Globus pallidus (tissue), 1 donor: ENCODE results near the gene TAS2R40.
A peak's percentile ranks its signal among the peaks of the same experiment; 100 is the strongest.

Experiments
- DNase-seq: peaks from one replicate; pipeline ENCODE4 v3.0.0-alpha.2; 2015; ENCODE audit warnings: low spot score

TAS2R40 gene

DNA sequence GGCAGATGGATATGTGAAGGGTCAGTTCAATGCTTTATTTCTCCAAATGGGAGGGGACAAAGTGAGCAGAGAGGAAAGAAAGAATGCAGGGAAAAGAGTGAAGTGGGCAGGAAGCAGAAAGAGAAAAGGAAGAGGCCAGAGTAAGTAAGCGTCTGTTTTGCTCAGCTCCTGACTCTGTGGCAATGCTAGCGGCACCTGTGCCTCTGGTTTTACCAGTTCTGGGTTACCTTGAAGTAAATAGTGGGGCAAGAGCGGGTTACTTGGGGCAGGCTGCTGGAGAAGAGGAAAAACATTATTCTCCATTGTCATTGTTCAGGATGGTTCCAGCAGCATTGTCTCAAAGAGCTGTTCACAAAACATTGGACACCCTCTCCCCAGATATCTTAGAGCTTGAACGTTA, 1.9 kb downstream of the TAS2R40 start:
- no peak for DNase-seq

DNA sequence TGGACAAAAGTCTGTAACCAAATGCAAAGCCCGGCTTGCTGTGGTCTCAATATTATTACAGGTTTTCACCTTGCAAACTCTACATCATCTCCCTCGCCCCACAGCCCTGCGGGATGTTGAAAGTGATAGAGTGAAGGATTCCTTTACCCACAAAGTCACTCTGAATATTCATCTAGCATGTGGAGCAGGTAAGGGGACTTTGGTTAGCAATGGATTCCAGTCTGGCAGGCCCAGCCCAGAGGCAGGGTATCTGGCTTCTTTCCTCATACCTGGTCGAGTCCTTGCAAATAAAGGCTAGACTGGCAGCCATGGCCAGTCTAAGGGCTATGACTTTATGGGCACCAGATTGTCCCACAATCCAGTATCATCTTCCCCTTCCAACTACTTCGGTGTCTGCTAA, 3.2 kb downstream of the TAS2R40 start:
- no peak for DNase-seq

DNA sequence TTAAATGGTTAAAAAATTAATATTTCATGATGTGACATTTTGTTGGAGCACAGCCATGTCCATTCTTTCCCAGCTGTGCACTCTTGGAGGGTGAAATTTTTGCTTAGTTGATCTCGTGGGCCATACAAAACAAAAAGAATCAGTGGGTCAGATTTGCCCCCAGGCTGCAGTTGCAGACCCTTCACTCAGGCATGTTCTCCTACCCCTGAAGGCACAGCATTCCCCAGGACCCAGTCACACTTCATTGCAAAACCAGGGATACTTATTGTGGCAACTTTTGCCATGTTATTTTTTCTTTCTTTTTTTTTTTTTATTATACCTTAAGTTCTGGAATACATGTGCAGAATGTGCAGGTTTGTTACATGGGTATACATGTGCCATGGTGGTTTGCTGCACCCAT, 6.0 kb downstream of the TAS2R40 start:
- no peak for DNase-seq

DNA sequence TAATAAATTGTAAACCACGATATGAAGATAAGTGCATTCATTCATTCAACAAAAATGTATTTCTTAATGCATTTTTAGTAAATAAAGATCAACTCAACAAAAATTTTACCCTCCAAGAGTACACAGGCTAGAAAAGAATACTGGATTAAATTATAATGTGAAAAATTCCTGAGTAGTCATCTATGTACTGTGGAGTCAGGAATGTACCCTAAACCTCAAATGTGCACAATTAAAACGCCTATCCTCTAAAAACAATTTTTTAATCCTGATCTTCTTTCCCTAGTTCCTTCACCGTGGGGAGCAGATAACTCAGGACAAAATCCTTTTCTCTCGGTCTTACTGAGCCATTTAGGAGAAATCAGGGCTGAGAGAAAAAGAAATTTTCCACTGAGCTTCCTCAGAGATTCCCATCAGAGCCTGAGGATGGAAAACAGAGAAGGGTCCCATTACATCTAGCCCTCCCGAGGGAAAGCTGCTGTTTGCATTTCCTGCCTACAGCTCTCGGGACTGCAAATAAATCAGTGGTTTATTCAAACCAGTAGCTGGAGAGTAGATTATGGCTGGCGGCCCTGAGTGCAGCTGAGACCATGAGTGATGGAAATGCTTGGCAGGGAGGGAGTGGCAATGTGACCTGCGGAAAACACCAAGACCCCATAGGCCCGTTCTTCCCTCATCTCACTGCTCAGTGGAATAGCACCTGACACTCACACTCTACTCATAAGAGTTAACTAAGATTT, 7.4 kb downstream of the TAS2R40 start:
- peak; percentile 41 for DNase-seq

DNA sequence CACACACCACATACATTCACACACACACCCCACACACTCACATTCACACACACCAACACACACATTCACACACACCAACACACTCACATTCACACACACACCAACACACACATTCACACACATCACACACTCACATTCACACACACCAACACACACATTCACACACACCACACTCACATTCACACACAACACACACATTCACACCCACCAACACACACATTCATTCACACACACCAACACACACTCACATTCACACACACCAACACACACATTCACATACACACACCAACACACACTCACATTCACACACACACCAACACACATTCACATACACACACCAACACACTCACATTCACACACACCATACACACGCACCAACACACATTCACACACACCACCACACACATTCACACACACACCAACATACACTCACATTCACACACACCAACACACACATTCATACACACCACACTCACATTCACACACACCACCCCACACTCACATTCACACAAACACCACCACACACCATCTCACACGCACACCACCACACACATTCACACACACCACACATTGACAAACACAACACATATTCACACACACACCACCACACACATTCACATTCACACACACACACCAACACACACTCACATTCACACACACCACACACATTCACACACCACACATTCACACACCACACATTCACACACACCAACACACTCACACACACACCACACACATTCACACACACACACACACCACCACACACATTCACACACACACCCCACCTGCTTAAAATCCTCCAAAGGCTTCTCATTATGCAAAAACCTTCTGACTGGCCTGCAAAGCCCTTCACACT, 9.0 kb downstream of the TAS2R40 start:
- no peak for DNase-seq

DNA sequence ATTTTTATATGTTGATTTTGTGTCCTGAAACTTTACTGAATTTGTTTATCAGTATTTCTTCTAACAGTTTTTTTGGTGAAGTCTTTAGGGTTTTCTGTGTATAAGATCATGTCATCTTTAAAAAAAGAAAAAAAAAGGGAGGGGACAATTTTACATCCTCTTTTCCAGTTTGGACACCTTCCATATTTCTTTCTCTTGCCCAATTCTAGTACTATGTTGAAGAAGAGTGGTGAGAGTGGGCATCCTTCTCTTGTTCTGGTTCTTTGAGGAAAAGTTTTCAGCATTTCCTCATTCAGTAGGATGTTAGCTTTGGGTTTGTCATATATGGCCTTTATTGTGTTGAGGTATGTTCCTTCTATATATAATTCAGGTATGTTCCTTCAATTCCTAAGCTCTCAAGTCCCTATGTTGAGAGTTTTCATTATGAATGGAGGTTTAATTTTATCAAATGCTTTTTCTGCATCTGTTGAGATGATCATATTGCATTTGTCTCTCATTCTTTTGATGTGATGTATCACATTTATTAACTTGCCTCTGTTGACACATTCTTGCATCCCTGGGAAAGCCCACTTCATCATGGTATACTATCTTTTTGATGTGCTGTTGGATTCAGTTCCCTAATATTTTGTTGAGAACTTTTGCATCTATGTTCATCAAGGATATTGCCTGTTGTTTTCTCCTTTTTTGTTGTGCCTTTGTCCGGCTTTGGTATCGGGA, 12.1 kb downstream of the TAS2R40 start:
- DNase-seq = no peak

DNA sequence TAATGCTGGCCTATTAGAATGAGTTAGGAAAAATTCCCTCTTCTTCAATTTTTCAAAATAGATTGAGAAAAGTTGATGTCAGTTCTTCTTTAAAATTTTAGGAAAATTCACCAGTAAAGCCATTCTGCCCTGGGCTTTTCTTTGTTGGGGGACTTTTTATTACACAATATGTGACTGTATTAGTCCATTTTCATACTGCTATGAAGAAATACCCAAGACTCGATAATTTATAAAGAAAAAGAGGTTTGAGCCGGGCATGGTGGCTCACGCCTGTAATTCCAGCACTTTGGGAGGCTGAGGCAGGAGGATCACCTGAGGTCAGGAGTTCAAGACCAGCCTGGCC, 12.7 kb downstream of the TAS2R40 start:
- no peak for DNase-seq

DNA sequence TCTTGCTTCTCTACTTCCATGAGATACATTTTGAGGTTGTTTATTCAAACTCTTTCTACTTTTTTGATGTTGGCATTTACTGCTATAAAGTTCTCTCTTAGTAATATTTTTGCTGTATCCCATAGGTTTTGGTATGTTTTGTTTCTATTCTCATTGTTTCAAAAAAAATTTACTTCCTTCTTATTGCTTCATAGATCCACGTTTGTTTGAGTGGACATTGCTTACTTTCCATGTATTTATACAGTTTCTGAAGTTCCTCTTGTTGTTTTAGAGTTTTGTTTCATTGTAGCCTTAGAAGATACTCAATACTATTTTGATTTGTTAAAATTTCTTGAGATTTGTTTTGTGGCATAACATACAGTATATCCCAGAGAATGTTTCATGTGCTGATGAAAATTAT, 13.7 kb downstream of the TAS2R40 start:
- DNase-seq = no peak

DNA sequence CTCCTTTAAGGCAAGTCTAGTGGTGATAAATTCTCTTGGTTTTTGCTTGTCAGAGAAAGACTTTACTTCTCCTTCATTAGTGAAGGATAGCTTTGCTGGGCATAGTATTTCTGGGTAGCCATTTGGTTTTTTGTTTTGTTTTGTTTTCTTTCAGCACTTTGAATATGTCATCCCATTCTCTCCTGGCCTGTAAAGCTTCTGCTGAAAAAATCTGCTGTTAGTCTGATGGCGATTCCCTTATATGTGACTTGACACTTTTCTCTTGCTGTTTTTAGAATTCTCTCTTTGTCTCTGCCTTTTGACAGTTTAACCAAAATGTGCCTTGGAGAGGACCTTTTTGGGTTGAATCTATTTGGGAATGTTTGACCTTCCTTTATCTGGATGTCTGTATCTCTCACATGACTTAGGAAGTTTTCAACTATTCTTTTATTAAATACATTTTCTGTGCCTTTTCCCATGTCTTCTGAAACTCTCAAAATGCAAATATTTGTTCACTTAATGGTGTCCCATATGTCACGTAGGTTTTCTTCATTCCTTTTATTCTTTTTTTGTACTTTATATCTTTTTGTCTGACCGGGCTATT, 14.7 kb downstream of the TAS2R40 start:
- no peak for DNase-seq

DNA sequence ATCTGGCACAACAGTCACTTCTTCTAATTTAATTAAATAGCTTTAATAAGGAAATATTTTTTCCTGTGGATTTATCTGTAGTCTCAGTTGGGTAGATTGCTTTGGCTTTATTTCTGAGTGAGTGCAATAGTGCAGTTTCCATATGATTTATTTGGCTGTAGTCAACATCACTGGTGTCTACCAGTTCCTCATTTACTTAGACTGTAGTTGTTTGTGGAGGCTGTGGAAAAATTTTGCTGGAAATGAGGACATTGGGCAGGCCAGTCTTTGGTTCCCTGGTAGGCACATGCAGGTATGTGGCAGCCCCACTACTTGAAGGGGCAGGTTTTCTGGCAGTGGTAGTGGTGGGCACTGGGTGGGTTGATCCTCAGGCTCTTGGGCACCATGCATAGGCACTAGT, 15.5 kb downstream of the TAS2R40 start:
- DNase-seq = no peak

DNA sequence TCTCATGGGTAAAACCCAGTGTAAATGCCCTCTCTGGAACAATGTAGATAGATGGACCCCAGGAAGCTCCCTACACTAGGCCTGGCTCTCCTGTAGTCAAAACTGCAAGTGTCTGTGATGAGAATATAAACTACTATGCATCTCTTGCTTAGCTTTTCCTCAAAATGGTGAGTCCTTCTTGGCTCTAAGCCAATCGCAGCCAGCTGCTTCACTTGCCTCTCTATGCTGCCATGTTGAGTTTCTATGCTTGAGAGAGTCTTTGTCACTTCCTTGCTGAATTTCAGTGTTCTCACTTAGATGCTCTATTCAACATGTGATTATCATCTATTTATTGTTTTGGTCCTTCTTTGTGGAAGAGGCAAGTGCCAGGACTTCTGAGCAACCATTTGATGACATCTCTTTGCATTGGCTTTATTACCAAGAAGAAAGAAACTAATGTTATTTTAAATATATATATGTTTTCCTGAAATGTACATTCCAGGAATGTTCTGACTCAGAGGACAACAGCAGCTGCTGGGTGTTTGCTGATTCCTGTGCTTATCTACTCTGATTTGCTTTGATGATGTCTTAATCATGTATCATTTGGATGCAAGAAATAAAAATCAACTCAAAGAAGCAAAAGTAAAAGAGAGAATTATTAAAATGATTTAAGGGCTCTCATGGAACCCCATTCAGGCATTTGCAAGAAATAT, 16.6 kb downstream of the TAS2R40 start:
- no peak for DNase-seq

DNA sequence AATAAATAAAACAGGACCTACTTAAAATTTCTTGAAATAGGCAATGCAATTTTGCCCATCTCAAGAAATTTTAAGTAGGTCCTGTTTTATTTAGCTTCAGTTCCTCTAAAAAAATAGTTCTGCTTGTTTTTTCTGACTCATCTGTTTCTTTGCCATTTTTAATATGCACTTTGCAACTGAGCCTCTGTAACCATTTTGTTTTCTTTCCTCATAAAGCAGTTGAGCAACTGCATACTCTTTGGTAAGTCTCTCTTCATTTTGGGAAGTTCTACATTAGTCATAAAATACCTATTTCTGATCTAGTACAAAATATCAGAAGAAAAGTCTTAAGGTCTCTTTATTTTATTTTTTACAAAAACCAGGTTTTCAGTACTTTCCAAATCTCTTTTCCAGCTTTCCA, 18.0 kb downstream of the TAS2R40 start:
- DNase-seq = no peak

DNA sequence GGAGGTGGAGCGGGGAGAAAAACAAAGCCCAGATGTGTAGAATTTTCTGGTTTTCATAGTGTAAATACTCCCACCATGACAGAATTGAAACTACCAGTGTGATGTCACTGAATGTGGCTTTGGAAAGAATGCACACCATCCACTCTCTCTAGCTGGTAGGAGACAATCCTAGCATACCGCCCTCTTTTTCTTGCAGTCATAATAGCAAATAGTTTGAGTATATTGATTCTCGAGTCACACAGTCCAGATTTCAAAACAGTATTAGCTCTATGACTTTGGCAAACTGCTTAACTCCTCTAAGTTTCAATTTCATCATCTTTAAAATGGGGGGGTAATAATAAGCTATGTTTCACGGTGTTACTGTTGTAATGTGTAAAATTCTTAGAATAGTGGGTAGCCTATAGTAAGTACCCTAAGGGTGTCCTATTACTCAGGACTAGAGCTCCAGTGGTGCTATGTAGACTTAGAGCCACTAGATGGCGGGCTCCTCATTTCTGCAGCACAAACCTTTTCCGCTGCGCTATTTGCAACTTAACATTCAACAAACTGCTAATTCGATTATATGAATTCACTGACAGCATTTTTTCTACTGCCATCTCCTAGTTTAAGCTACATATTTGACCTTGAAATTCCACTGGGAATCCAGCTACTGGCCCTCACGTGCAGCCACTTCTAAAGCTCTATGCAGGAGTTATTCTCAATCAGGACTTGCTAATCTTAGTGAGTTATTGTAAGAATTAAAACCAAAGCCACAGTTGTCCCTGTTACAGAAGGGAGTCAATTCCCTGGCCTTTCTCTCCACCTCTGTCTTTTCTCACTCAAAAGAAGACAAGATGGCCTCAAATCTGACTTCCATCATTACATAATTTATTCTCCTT, 18.7 kb downstream of the TAS2R40 start:
- peak; percentile 83 for DNase-seq

DNA sequence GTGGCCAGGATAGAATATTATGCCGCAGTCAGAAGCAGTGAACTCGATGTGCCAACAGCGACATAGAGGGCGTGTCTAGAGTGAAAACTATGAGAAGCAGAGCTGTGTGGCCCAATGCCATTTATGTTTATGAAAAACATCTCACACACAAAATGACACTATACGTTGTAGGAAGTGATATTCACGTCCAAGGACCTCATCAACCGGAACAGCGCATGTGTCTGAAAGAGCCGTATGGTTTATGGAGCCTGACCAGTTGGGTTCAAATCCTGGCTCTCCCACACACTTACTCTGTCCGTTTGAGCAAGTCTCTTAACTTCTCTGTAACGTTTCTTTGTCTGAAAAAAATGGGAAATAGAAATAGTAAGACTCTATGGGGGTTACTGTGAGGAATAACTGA, 20.5 kb downstream of the TAS2R40 start:
- no peak for DNase-seq

DNA sequence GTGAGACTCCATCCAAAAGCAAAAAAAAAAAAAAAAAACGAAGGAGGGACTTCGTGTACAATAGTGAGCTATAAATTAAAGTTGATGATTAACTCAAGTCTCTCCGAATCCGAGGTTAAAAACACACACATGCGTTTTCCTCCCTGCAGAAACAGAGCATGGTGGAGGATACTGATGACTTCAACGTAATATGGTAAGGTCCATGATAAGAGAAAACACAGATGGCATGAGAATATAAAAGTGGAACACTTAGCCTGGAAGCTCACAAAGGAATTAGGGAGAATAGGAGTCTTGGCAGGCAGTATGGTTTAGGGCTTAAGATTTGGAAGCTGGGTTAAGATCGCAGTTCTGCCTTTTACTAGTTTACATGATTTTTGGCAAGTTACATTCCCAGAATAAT, 21.3 kb downstream of the TAS2R40 start:
- DNase-seq = no peak

DNA sequence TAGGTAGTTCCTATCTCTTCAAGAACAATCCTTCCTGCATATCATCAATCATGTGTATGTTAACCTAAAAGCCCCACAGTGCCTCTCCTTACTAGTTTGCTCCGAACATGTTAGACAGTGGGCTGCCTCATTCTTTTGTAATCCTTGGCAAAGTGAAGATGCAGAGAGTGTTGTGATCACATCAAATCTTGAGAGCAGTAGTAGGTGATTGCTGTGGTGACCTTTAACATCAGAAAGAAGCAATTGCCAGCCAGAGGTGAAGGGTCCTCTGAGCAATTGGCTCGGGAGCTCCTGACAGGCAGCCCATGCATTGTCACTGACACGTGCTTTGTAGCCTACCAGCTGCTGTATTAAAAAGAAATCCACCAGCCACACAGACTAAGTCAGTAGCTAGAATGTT, 21.8 kb downstream of the TAS2R40 start:
- no peak for DNase-seq

DNA sequence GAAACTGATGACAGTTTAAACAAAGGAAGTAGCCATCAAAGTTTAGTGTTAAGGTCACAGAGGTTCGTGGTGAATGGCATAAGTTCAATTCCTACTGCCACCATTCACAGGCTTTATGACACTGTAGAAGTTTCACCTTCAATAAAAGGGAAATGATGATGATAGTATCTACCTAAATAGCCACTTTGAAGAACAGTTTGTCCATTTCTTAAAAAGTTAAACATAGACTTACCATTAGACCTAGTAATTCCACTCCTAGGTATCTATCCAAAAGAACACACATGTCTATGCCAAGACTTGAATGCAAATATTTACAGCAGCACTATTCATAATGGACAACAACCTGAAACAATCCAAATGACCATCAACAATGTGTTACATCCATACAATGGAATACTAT, 22.5 kb downstream of the TAS2R40 start:
- no peak for DNase-seq

DNA sequence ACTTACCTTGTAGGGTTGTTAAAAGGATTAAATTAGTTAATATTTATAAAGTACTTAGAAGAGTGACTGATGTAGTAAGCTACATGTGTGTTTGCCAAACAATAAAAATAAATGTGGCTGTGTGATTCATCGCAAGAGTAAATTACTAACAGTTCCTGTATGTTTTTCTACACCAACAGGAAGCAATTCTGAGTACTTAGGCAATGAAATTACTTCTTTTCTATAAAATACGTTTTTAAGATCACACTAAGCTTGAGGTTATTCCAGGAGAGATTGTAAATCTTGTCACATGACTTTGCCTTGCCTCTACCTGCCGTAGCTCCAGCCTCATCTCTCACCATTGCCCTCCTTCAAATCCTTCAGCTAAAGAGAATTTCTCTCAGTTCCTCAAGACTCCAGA, 23.3 kb downstream of the TAS2R40 start:
- DNase-seq = no peak

DNA sequence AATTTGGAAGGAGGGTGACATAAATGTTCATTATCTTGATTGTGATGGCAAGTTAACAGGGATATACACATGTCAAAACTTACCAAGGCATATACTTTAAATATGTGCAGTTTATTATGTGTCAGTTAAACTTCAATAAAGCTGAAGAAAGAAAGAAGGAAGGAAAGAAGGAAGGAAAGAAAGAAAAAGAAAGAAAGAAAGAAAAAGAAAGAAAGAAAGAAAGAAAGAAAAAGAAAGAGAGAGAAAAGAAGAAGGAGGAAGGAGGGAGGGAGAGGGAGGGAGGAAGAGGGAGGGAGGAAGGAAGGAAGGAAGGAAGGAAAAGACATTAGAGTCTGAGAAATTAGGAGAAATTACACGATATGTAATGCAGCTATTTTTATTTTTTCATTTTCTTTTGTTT, 25.5 kb downstream of the TAS2R40 start:
- no peak for DNase-seq

DNA sequence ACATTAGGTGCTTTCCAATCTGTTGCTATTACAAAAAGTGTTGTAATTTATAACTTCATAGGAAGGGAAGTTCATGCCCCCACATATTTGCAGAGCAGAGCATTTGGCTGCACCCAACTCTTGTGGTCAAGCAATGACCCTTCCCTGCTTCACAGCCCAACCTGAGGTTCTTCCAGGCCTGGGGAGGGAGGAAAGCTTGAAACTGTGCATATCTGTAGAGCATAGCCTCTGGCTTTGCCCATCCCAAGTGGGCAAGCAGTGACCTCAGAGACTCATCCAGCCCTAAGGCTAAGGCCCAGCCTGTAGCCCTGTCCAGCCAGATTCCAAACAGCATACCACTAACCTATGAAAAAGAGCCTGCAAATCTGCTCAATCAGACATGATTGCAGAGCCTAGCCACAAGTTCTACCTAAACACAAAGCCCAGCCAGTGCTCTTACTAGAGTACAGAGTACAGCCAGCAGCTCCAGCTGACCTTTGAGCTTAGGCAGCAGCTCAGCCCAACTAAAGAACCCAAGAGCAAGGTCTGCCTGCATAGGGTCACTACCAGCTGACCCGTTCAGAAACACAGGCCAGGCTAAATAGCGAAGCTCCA, 27.0 kb downstream of the TAS2R40 start:
- DNase-seq = no peak

DNA sequence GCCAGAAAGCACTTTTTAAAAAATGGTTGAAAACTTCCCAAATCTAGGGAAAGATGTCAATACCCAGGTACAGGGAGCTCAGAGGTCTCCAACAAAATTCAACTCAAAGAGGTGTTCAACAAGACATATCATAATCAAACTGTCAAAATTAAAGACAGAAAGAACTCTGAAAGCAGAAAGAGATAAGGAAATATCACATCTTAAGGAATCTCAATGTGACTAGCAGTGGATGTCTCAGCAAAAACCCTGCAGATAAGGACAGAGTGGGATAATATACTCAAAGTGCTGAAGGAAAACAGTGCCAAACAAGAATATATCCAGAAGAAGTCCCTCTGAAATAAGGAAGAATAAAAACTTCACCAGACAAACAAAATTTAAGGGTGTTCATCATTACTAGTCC, 28.4 kb downstream of the TAS2R40 start:
- no peak for DNase-seq
